ENCODE data around the gene EPS8L2.

Gene EPS8L2

DNA sequence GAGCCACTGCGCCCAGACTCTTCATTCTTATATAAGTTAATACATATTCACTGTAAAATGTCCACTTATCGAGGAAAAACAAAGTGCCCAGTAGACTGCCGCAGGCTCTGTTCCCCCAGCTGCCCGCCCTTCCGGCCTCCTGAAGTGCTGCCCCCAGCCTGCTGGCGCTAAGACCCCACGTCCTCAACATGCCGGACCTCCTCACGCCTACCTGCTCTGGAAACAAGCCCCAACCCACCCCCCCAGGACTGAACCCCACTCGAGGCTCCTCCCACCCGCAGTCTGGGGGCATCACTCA lies 70.2 kb downstream of the EPS8L2 start:
- H3K27ac Mint-ChIP-seq (ENCODE audit: low read depth), result peak overlapping the region; percentile 71
- H3K4me3 Mint-ChIP-seq, result peak overlapping the region; percentile 76
- no peaks in the 10 kb centered on the region for H3K27me3 Mint-ChIP-seq
- H3K9me3 Mint-ChIP-seq, result no peaks in the 10 kb centered on the region
- DNase-seq (ENCODE audit: low spot score in 2 of 2), result no peak
- peaks cover 19% of the 10 kb centered on the region for H3K4me1 Mint-ChIP-seq
- peaks cover 4% of the 10 kb centered on the region for H3K36me3 Mint-ChIP-seq (ENCODE audit: insufficient read depth)
- no peak for ATAC-seq (replicated peaks; ENCODE audit: extremely low read depth, poor library complexity, severe bottlenecking)

DNA sequence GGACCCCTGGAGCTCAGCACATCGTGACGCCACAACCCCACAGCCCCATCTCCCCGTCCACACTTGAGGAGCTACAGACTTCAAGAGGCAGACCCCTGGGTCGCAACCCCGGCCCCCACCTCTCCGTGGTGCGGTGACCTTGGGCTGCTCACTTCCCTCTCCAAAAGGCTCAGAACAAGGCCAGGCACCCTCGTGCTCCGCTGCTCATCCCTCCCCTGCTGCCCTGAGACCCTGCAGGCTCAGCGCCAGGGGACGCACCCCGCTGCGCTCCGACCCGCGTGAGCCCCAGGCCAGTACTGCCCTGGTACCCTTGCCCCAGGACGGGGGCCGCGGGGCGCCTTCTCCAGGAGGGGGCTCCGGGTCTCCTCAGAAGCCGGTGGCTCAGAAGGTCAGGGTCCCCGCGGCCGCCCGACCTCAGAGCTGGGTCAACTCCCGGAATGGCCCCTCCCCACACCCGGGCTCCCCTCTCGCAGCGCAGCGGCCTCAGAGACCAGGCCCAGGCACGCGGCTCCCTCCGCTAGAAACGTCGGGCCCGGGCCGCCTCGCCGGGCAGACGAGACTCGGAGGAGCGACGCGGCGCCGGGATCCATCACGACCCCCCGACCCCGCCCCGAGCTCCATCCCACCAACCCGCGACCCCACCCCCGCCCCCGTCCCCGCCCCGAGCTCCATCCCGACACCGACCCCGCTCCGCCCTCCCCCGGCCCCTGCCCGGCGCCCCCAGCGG lies 70.7 kb downstream of the EPS8L2 start:
- peak overlapping the region; percentile 71 for H3K27ac Mint-ChIP-seq (ENCODE audit: low read depth)
- no peaks in the 10 kb centered on the region for H3K27me3 Mint-ChIP-seq
- H3K4me3 Mint-ChIP-seq, result peak overlapping the region; percentile 76
- H3K4me1 Mint-ChIP-seq, result peaks cover 19% of the 10 kb centered on the region
- H3K9me3 Mint-ChIP-seq, result no peaks in the 10 kb centered on the region
- peak; percentile 25 for ATAC-seq (replicated peaks; ENCODE audit: extremely low read depth, poor library complexity, severe bottlenecking)
- peaks cover 4% of the 10 kb centered on the region for H3K36me3 Mint-ChIP-seq (ENCODE audit: insufficient read depth)
- no peak for DNase-seq (ENCODE audit: low spot score in 2 of 2)

Data from central memory CD8-positive, alpha-beta T cell (primary cell).